ENCODE measurements around the gene TELO2.

The TELO2 gene

DNA sequence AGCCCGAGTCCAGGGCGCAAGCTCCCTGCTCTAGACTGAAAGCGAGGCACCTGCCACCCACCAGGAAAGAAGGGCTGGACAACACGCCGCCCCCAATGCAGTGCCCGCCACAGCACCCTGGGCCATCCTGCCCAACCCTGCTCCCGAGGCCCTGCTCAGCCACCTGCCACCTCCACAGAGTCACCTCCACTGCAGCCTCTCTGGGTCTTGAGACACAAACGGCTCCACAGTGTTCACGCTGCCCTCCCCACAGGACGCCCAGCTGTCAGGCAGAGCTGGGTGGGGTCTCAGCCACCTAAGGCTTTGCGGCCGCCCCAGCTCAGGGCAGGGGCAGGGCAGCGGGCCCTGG lies 27.6 kb upstream of the TELO2 start:
- no peak for ATAC-seq
- TF ChIP-seq BACH2 (CRISPR knock-in tag; IDR thresholded peaks at IDR 0.05; ENCODE audit: borderline replicate concordance) (no peak), ZFP30 (CRISPR knock-in tag; IDR thresholded peaks at IDR 0.05) (no peak), ESRRG (CRISPR knock-in tag; IDR thresholded peaks at IDR 0.05) (no peak), ZC3H10 (CRISPR knock-in tag; IDR thresholded peaks at IDR 0.05) (no peak), ZNF565 (CRISPR knock-in tag; conservative IDR thresholded peaks at IDR 0.05; ENCODE audit: low read depth) (no peak), OSR1 (CRISPR knock-in tag; IDR thresholded peaks at IDR 0.05) (no peak), ZFP3 (CRISPR knock-in tag; IDR thresholded peaks at IDR 0.05) (no peak), TCF4 (CRISPR knock-in tag; IDR thresholded peaks at IDR 0.05; ENCODE audit: borderline replicate concordance) (no peak), TOX (CRISPR knock-in tag; IDR thresholded peaks at IDR 0.05; ENCODE audit: borderline replicate concordance) (no peak), ARNTL (CRISPR knock-in tag; IDR thresholded peaks at IDR 0.05; ENCODE audit: borderline replicate concordance, low read depth) (no peak), ZNF70 (CRISPR knock-in tag; IDR thresholded peaks at IDR 0.05) (no peak), ZNF8 (CRISPR knock-in tag; IDR thresholded peaks at IDR 0.05) (no peak), SNAI2 (CRISPR knock-in tag; IDR thresholded peaks at IDR 0.05) (no peak), ISL1 (CRISPR knock-in tag; IDR thresholded peaks at IDR 0.05) (no peak)
- TF ChIP-seq, protein P1, sequence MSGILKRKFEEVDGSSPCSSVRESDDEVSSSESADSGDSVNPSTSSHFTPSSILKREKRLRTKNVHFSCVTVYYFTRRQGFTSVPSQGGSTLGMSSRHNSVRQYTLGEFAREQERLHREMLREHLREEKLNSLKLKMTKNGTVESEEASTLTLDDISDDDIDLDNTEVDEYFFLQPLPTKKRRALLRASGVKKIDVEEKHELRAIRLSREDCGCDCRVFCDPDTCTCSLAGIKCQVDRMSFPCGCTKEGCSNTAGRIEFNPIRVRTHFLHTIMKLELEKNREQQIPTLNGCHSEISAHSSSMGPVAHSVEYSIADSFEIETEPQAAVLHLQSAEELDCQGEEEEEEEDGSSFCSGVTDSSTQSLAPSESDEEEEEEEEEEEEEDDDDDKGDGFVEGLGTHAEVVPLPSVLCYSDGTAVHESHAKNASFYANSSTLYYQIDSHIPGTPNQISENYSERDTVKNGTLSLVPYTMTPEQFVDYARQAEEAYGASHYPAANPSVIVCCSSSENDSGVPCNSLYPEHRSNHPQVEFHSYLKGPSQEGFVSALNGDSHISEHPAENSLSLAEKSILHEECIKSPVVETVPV (CRISPR knock-in tag; IDR thresholded peaks at IDR 0.05) = no peak
- TF ChIP-seq, protein P2, sequence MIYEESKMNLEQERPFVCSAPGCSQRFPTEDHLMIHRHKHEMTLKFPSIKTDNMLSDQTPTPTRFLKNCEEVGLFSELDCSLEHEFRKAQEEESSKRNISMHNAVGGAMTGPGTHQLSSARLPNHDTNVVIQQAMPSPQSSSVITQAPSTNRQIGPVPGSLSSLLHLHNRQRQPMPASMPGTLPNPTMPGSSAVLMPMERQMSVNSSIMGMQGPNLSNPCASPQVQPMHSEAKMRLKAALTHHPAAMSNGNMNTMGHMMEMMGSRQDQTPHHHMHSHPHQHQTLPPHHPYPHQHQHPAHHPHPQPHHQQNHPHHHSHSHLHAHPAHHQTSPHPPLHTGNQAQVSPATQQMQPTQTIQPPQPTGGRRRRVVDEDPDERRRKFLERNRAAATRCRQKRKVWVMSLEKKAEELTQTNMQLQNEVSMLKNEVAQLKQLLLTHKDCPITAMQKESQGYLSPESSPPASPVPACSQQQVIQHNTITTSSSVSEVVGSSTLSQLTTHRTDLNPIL (CRISPR knock-in tag; IDR thresholded peaks at IDR 0.05; ENCODE audit: low read depth) = no peak

DNA sequence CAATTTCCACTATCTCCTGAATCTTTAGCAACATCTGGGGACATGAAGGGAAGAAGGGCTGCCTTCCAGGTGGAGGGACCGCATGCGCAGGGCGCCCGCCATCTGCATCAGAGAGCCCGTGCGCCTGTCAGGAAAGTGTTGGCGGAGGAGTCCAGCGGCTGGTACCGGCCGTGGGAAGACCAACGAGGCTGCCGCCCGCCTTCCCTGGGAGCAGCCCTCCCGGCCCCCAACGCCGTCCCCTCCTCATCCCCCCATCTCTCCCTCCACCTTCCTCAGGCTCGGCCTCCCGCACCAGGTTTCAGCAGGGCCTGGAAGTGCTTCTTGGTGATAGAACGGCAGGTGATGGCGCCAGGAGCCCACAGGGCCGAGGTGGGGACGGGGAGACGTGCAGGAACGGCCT lies 27.1 kb upstream of the TELO2 start:
- TF ChIP-seq, protein P2 (CRISPR knock-in tag; IDR thresholded peaks at IDR 0.05; ENCODE audit: low read depth) = no peak
- TF ChIP-seq ZNF8 (CRISPR knock-in tag; IDR thresholded peaks at IDR 0.05) (no peak), TCF4 (CRISPR knock-in tag; IDR thresholded peaks at IDR 0.05; ENCODE audit: borderline replicate concordance) (no peak), OSR1 (CRISPR knock-in tag; IDR thresholded peaks at IDR 0.05) (no peak), ZC3H10 (CRISPR knock-in tag; IDR thresholded peaks at IDR 0.05) (no peak), ZNF565 (CRISPR knock-in tag; conservative IDR thresholded peaks at IDR 0.05; ENCODE audit: low read depth) (no peak), ZNF70 (CRISPR knock-in tag; IDR thresholded peaks at IDR 0.05) (no peak), ISL1 (CRISPR knock-in tag; IDR thresholded peaks at IDR 0.05) (no peak)
- TF ChIP-seq, protein P3, sequence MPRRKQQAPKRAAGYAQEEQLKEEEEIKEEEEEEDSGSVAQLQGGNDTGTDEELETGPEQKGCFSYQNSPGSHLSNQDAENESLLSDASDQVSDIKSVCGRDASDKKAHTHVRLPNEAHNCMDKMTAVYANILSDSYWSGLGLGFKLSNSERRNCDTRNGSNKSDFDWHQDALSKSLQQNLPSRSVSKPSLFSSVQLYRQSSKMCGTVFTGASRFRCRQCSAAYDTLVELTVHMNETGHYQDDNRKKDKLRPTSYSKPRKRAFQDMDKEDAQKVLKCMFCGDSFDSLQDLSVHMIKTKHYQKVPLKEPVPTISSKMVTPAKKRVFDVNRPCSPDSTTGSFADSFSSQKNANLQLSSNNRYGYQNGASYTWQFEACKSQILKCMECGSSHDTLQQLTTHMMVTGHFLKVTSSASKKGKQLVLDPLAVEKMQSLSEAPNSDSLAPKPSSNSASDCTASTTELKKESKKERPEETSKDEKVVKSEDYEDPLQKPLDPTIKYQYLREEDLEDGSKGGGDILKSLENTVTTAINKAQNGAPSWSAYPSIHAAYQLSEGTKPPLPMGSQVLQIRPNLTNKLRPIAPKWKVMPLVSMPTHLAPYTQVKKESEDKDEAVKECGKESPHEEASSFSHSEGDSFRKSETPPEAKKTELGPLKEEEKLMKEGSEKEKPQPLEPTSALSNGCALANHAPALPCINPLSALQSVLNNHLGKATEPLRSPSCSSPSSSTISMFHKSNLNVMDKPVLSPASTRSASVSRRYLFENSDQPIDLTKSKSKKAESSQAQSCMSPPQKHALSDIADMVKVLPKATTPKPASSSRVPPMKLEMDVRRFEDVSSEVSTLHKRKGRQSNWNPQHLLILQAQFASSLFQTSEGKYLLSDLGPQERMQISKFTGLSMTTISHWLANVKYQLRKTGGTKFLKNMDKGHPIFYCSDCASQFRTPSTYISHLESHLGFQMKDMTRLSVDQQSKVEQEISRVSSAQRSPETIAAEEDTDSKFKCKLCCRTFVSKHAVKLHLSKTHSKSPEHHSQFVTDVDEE (CRISPR knock-in tag; IDR thresholded peaks at IDR 0.05) = no peak
- ATAC-seq = no peak

DNA sequence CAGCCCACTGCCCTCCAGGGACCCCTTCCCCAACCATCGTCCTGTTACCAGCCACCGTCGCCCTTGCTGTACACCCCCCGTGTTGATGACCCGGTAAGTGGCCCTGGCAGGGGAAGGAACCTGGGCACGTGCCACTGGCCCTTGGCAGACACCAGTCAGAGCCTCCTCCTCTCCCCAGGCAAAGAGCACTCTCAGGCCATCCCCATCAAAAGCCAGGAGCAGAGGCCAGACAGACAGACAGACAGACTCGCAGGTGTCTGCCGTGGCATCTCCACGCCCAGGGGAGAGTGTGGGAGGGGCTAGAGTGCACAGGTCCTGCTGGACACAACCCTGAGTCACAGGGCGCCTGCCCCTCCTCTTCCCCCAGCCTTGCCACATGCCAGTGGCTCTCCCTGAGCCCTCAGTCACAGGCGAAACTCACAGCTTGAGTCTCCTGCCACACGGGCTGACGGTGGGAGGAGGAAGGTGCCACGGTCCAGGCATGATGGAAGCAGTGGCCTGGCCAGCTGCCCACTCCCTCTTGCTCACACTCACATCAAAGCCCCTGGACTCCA lies 26.1 kb upstream of the TELO2 start:
- no peak for ATAC-seq
- TF ChIP-seq TCF4 (CRISPR knock-in tag; IDR thresholded peaks at IDR 0.05; ENCODE audit: borderline replicate concordance) (no peak), PPARA (CRISPR knock-in tag; IDR thresholded peaks at IDR 0.05; ENCODE audit: borderline replicate concordance) (no peak), ZFP30 (CRISPR knock-in tag; IDR thresholded peaks at IDR 0.05) (no peak)
- TF ChIP-seq, protein P2 (CRISPR knock-in tag; IDR thresholded peaks at IDR 0.05; ENCODE audit: low read depth) = no peak
- TF ChIP-seq, protein P4, sequence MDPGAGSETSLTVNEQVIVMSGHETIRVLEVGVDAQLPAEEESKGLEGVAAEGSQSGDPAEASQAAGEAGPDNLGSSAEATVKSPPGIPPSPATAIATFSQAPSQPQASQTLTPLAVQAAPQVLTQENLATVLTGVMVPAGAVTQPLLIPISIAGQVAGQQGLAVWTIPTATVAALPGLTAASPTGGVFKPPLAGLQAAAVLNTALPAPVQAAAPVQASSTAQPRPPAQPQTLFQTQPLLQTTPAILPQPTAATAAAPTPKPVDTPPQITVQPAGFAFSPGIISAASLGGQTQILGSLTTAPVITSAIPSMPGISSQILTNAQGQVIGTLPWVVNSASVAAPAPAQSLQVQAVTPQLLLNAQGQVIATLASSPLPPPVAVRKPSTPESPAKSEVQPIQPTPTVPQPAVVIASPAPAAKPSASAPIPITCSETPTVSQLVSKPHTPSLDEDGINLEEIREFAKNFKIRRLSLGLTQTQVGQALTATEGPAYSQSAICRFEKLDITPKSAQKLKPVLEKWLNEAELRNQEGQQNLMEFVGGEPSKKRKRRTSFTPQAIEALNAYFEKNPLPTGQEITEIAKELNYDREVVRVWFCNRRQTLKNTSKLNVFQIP (CRISPR knock-in tag; IDR thresholded peaks at IDR 0.05; ENCODE audit: borderline replicate concordance, low read depth) = no peak
